Esophagus squamous epithelium (tissue), 4 donors: ENCODE results near the gene NT5C3B.

Experiments used
- POLR2A ChIP-seq, 4 donors: fragments of 450-650 bp; IDR thresholded peaks; one replicate each; pipeline ENCODE4 v1.6.1; 2017; ENCODE audit warnings: antibody characterized with exemption in 4 of 4, mild to moderate bottlenecking in 4 of 4, moderate library complexity in 3 of 4
- TF ChIP-seq, protein P1 (sequence below), 6 experiments: fragments of 450-650 bp in 4 of 6; fragments of 200-600 bp in 2 of 6; sonication (generic) in 2 of 6; IDR thresholded peaks; one replicate each; pipeline ENCODE4 v1.5.1; 2016 to 2019; ENCODE audit warnings: antibody characterized with exemption in 6 of 6, mild to moderate bottlenecking in 4 of 6, moderate library complexity in 4 of 6

DNA sequence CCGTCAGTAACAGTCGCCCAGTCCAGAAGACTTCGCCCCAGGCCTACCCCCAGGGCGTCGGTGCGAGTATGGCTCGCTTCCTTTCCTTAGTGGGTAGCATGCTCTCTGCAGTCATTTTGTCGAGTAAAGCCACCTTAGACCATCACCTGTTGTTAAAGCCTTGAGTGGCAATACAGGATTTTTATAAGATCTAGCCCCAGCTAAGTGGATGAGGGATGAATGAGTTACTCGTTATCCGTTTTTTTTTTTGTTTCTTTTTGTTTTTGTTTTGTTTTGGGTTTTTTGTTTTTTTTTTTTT, 29.5 kb upstream of the NT5C3B start:
- TF ChIP-seq POLR2A (IDR thresholded peaks at IDR 0.05): no peak
- TF ChIP-seq, protein P1, sequence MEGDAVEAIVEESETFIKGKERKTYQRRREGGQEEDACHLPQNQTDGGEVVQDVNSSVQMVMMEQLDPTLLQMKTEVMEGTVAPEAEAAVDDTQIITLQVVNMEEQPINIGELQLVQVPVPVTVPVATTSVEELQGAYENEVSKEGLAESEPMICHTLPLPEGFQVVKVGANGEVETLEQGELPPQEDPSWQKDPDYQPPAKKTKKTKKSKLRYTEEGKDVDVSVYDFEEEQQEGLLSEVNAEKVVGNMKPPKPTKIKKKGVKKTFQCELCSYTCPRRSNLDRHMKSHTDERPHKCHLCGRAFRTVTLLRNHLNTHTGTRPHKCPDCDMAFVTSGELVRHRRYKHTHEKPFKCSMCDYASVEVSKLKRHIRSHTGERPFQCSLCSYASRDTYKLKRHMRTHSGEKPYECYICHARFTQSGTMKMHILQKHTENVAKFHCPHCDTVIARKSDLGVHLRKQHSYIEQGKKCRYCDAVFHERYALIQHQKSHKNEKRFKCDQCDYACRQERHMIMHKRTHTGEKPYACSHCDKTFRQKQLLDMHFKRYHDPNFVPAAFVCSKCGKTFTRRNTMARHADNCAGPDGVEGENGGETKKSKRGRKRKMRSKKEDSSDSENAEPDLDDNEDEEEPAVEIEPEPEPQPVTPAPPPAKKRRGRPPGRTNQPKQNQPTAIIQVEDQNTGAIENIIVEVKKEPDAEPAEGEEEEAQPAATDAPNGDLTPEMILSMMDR (IDR thresholded peaks at IDR 0.05): peak in 1 of 6 experiments; percentile 2
